ENCODE data around the gene KCNJ18.

DNA sequence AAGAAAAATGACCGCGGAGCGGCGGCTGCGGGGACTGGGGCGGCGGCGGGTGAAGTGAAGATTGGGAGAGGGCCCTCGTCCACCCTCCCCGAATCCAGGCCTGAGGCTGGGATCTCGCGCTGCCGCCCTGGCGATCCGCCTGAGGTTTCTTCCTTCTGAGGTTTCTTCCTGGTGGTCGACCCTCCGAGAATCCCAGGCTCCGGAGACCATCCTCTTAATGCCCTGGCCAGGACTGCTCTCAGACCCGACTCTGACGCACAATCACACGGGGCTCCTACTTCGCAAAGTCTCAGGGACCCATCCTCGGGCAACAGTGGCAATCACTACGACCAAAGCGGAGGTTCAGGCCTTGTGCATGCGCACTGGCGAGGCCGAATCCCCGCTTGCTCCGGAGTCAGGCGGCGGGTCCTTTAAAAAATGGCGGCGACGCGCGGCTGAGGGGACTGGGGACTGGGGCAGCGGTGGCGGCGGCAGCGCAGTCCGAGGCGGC, 18.0 kb upstream of the KCNJ18 start:
- TF ChIP-seq CTCF (IDR thresholded peaks at IDR 0.05) (no peak), POLR2A (IDR thresholded peaks at IDR 0.05) (no peak)
